Psoas muscle (tissue), 8 donors: ENCODE measurements around the gene TRIM15. TPM values are rescaled to one million over a fixed set of nuclear protein-coding genes. Genes with fewer than 3 reads are reported as not detected.

Experiments used
- ATAC-seq, 4 donors: fragments of 200-7000 bp; cut with Tn5 transposase; one replicate each; pipeline ENCODE4 v1.9.1; 2020; ENCODE audit warnings: moderate library complexity in 3 of 4, mild to moderate bottlenecking in 2 of 4
- DNase-seq, 2 donors: peaks; one replicate each; pipeline ENCODE4 v3.0.0-alpha.2; 2020
- H3K27ac ChIP-seq: fragments of 200-600 bp; one replicate; pipeline ENCODE4 v1.8.0; 2022
- H3K27me3 ChIP-seq, 3 donors: fragments of 200-600 bp in 1 of 3; one replicate each; pipeline versions ENCODE4 v1.6.1 to v1.8.0; 2013 to 2022; ENCODE audit warnings: low read length in 2 of 3, mild to moderate bottlenecking in 2 of 3, moderate library complexity in 1 of 3; ENCODE audit not compliant: insufficient read depth in 3 of 3
- H3K36me3 ChIP-seq, 2 donors: fragments of 200-600 bp in 1 of 2; one replicate each; pipeline versions ENCODE4 v1.6.1 to v1.8.0; 2013 to 2022; ENCODE audit warnings: low read depth in 1 of 2, mild to moderate bottlenecking in 1 of 2, moderate library complexity in 1 of 2; ENCODE audit not compliant: insufficient read depth in 1 of 2
- H3K4me1 ChIP-seq: fragments of 200-600 bp; one replicate; pipeline ENCODE4 v1.8.0; 2022
- H3K4me3 ChIP-seq: fragments of 200-600 bp; one replicate; pipeline ENCODE4 v1.8.0; 2022; ENCODE audit warnings: mild to moderate bottlenecking
- H3K9me3 ChIP-seq: fragments of 200-600 bp; one replicate; pipeline ENCODE4 v1.8.0; 2022
- WGBS, 3 donors: extraction: QIAGEN DNeasy Blood & Tissue Kit; methylation state at CpG; one replicate each; pipeline versions ENCODE4 v1.1.6 to v1.1.7; 2013; 5-methylcytosine and 5-hydroxymethylcytosine counted together
- intact Hi-C, 2 donors: fragments of 100-400 bp; cut with DNase I; formaldehyde crosslinking; loops; one replicate each; pipeline versions ENCODE4 v1.11.0 to v1.14.2; 2022
- polyA plus RNA-seq, 3 donors: library from polyadenylated mRNA; stranded (reverse); fragments of 200-250 nt; gene quantifications; one replicate each; pipeline ENCODE4 v1.2.3, GENCODE V29; 2013
- total RNA-seq, 4 donors: library from RNA; stranded (reverse); fragmentation: NEBNext Ultra II Directional in 2 of 4; extraction: Animal tissue kit (Norgen Biotek cat#: 25700) in 2 of 4; gene quantifications; one replicate each; pipeline versions ENCODE4 v1.2.1 to v1.2.4, GENCODE V29; 2021 to 2023
- TF ChIP-seq, protein P1 (sequence below): fragments of 200-600 bp; IDR thresholded peaks from one replicate; pipeline ENCODE4 v1.8.0; 2022; ENCODE audit warnings: antibody characterized with exemption
- donor health status: healthy with polysubstance abuse.
- donor health status: DM: no; HTN: no; CAD: no; lungs with moderate emphysema.
- donor health status: Bipolar disorder and iron deficiency.
- donor health status: healthy.
- donor health status: DM: yes; HTN: yes; CAD: no.
- donor health status: DM: no; HTN: no; CAD: no.
- donor health status: DM: no; HTN: no; CAD: no.
- donor health status: DM: yes; HTN: yes; CAD: no.

Gene TRIM15
- total and polyA plus RNA-seq, 7 donors = 0.01 TPM; not detected in 6

GRCh38 chr6:30160008-30160784 is 3.1 kb upstream of the TRIM15 start:
- intact Hi-C loops = no loop called here
- WGBS, 3 donors = 80 to 86% (median 84%) methylated on average over 16 to 17 of the region's 17 CpGs
- Histone ChIP-seq H3K36me3 (no peaks in the 10 kb centered on the region), H3K27ac (no peak overlapping the region), H3K4me3 (no peak overlapping the region), H3K9me3 (no peaks in the 10 kb centered on the region), H3K27me3 (peaks cover 0 to 9% (median 0%) of the 10 kb centered on the region in 3 donors), H3K4me1 (no peaks in the 10 kb centered on the region)
- TF ChIP-seq, protein P1, sequence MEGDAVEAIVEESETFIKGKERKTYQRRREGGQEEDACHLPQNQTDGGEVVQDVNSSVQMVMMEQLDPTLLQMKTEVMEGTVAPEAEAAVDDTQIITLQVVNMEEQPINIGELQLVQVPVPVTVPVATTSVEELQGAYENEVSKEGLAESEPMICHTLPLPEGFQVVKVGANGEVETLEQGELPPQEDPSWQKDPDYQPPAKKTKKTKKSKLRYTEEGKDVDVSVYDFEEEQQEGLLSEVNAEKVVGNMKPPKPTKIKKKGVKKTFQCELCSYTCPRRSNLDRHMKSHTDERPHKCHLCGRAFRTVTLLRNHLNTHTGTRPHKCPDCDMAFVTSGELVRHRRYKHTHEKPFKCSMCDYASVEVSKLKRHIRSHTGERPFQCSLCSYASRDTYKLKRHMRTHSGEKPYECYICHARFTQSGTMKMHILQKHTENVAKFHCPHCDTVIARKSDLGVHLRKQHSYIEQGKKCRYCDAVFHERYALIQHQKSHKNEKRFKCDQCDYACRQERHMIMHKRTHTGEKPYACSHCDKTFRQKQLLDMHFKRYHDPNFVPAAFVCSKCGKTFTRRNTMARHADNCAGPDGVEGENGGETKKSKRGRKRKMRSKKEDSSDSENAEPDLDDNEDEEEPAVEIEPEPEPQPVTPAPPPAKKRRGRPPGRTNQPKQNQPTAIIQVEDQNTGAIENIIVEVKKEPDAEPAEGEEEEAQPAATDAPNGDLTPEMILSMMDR = no peak
- no peak for DNase-seq
- ATAC-seq = no peak

- H3K36me3 ChIP-seq = no peaks in the 10 kb centered on the region
- DNase-seq (no peak), ATAC-seq (no peak)
- H3K9me3 ChIP-seq = no peaks in the 10 kb centered on the region
- H3K4me1 ChIP-seq = no peaks in the 10 kb centered on the region
- H3K27me3 ChIP-seq = peaks cover 0 to 10% (median 0%) of the 10 kb centered on the region in 3 donors
- H3K27ac ChIP-seq = no peak within 1 kb of the TSS
- TF ChIP-seq, protein P1 = no peak
- no peak within 1 kb of the TSS for H3K4me3 ChIP-seq
- intact Hi-C loops = no loop called here
- WGBS, 3 donors = 63 to 69% (median 63%) methylated on average over 4 of the region's 4 CpGs
Observed at GRCh38 chr6:30160785-30161531, 2.4 kb upstream of the TRIM15 start, which contains the start of gene TRIM10. Gene TRIM10, minus strand, starts transcription at chr6:30161211. Its CDS starts 353 bp downstream, at chr6:30160858.

- DNase-seq (no peak), ATAC-seq (no peak)
- Histone ChIP-seq H3K27me3 (peaks cover 0 to 15% (median 0%) of the 10 kb centered on the region in 3 donors), H3K4me1 (no peaks in the 10 kb centered on the region), H3K4me3 (no peak overlapping the region), H3K36me3 (no peaks in the 10 kb centered on the region), H3K27ac (no peak overlapping the region), H3K9me3 (no peaks in the 10 kb centered on the region)
- TF ChIP-seq, protein P1 = no peak
- intact Hi-C loops = no loop called here
- WGBS, 3 donors = 65 to 71% (median 68%) methylated on average over 12 of the region's 12 CpGs
Observed at GRCh38 chr6:30162265-30163089, 869 bp upstream of the TRIM15 start.

DNA sequence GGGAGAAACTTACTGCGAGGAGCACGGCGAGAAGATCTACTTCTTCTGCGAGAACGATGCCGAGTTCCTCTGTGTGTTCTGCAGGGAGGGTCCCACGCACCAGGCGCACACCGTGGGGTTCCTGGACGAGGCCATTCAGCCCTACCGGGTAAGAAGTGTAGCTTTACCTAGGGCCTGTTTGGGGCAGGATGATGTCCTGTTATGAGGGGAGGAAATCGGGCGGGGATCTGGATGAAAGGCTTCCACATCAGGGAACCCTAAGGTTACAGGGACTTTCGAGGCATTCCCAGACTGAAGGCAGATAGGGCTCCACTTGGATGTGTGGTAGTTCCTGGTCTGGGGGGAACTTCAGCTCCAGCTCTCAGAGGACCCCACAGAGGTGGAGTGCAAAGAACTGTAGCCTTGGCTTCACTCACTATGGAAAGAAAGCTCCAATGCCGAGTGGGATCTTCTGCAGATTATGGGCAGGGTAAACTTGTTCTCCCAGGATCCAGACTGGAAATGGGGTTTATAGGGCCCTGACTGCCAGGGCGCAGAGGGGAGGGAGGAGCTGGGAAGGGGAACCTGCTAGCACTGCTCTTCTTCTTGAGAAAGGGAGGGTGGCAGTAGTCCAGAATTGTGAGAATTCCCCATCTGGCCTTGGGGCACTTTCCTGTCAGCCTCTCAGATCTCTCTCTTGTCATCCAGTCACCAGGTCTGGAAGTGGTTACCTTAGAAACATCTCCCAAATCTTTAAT is 740 bp downstream of the TRIM15 start:
- Histone ChIP-seq H3K4me1 (no peaks in the 10 kb centered on the region), H3K36me3 (no peaks in the 10 kb centered on the region), H3K27ac (no peak overlapping the region), H3K27me3 (peaks cover 0 to 23% (median 0%) of the 10 kb centered on the region in 3 donors), H3K9me3 (no peaks in the 10 kb centered on the region), H3K4me3 (no peak overlapping the region)
- DNase-seq = no peak
- 84 to 88% (median 86%) methylated on average over 16 of the region's 16 CpGs for WGBS, 3 donors
- no peak for ATAC-seq
- intact Hi-C loops = no loop called here
- TF ChIP-seq, protein P1 = no peak
